Choroid plexus epithelial cell (primary cell): Measurements from ENCODE around the gene LRRC74A.

Source experiments
- DNase-seq: peaks from one replicate; pipeline ENCODE4 v3.0.0-alpha.2; 2010; ENCODE audit warnings: low read depth
- H3K4me3 ChIP-seq: 2 replicates; pipeline ENCODE4 v1.5.1; 2011; ENCODE audit warnings: low read depth, mild to moderate bottlenecking, control low read depth, low read length, moderate library complexity
- CTCF ChIP-seq: conservative IDR thresholded peaks from 2 replicates; pipeline ENCODE4 v1.5.1; 2011; ENCODE audit warnings: low read depth, mild to moderate bottlenecking, control low read depth, inconsistent platforms, low read length, moderate library complexity

The LRRC74A gene

GRCh38 chr14:76918256-76918781 lies 92.1 kb downstream of the LRRC74A start:
- TF ChIP-seq CTCF: no peak
- no peak overlapping the region for H3K4me3 ChIP-seq
- peak; percentile 84 for DNase-seq

- H3K4me3 ChIP-seq: no peak overlapping the region
Measured at GRCh38 chr14:76918782-76919394, 92.7 kb downstream of the LRRC74A start.

More at GRCh38 chr14:76918782-76919394, 92.7 kb downstream of the LRRC74A start:
- DNase-seq: peak; percentile 96
- TF ChIP-seq CTCF: no peak
